Endothelial cell of umbilical vein (primary cell): ENCODE measurements around the gene RAD51B.

Experiments used
- POLR2A ChIP-seq: IDR thresholded peaks from 2 replicates; pipeline ENCODE4 v1.6.1; 2012; ENCODE audit warnings: low read depth, mild to moderate bottlenecking, control low read depth, low read length
- TF ChIP-seq, protein P1 (sequence below), 2 donors: IDR thresholded peaks; 1 replicate in 1 of 2; 2 replicates in 1 of 2; pipeline ENCODE4 v1.5.1; 2011; ENCODE audit warnings: low read length in 2 of 2, mild to moderate bottlenecking in 2 of 2, moderate library complexity in 2 of 2, control low read depth in 1 of 2, inconsistent platforms in 1 of 2, low read depth in 1 of 2; ENCODE audit not compliant: insufficient read depth in 1 of 2; ENCODE audit errors: extremely low read depth in 1 of 2

DNA sequence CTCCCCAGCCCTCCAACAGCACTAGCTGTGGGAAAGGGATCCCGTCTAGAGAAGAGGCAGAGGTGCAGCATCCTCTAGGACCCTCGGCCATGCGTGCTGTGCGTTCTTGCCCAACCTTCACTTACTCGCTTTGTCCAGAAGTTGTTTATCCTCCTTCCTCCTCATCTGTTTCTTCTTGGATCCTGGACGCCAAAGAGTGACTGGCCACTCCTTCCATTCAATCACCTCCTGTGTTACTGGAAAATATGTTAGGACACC is 832.8 kb downstream of the RAD51B start:
- TF ChIP-seq, protein P1, sequence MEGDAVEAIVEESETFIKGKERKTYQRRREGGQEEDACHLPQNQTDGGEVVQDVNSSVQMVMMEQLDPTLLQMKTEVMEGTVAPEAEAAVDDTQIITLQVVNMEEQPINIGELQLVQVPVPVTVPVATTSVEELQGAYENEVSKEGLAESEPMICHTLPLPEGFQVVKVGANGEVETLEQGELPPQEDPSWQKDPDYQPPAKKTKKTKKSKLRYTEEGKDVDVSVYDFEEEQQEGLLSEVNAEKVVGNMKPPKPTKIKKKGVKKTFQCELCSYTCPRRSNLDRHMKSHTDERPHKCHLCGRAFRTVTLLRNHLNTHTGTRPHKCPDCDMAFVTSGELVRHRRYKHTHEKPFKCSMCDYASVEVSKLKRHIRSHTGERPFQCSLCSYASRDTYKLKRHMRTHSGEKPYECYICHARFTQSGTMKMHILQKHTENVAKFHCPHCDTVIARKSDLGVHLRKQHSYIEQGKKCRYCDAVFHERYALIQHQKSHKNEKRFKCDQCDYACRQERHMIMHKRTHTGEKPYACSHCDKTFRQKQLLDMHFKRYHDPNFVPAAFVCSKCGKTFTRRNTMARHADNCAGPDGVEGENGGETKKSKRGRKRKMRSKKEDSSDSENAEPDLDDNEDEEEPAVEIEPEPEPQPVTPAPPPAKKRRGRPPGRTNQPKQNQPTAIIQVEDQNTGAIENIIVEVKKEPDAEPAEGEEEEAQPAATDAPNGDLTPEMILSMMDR (IDR thresholded peaks at IDR 0.05; ENCODE audit: extremely low read depth in 1 of 2, insufficient read depth in 1 of 2, low read depth in 1 of 2, low read length in 2 of 2): no peak
- TF ChIP-seq POLR2A: no peak
